Fibroblast of skin of scalp (primary cell): ENCODE data around the gene OR4D11.

Source experiments
- DNase-seq: peaks from one replicate; pipeline ENCODE4 v3.0.0-alpha.2; 2013

The OR4D11 gene

GRCh38 chr11:59550368-59550841, 47.0 kb downstream of the OR4D11 start:
- DNase-seq = peak; percentile 98

DNA sequence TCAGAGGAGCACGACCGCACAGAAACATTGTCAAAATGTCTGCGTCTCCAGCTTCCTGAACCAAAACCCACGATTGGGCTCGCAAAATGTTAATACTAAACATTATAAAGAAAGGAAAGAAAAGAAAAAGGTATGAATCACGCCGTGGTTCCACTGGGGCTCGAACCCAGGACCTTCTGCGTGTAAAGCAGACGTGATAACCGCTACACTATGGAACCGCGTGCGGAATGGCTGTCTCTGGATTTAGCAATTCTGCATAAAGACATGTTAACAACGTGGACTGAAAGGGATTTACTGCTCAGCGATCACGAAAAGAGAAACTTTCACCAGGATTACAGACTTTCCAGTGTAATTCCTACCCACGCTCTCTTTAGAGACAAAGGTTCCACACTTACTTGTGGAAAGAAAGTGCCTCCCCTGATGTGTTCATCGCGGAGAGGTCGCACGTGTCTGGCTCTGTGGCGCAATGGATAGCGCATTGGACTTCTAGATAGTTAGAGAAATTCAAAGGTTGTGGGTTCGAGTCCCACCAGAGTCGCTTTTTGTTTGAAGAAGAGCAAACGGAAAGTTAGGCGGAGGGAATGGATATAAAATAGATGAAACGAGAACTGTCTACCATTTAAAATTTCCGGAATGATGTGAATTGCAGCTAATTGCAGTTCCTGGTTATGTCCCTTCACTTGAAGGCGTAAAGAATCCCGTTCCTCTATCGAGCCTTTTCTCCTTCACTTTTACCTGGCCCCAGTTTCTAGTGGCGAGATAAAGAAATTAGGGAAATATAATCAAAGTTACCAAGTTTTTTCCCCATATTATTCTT, 47.7 kb downstream of the OR4D11 start:
- DNase-seq = peak; percentile 97

DNA sequence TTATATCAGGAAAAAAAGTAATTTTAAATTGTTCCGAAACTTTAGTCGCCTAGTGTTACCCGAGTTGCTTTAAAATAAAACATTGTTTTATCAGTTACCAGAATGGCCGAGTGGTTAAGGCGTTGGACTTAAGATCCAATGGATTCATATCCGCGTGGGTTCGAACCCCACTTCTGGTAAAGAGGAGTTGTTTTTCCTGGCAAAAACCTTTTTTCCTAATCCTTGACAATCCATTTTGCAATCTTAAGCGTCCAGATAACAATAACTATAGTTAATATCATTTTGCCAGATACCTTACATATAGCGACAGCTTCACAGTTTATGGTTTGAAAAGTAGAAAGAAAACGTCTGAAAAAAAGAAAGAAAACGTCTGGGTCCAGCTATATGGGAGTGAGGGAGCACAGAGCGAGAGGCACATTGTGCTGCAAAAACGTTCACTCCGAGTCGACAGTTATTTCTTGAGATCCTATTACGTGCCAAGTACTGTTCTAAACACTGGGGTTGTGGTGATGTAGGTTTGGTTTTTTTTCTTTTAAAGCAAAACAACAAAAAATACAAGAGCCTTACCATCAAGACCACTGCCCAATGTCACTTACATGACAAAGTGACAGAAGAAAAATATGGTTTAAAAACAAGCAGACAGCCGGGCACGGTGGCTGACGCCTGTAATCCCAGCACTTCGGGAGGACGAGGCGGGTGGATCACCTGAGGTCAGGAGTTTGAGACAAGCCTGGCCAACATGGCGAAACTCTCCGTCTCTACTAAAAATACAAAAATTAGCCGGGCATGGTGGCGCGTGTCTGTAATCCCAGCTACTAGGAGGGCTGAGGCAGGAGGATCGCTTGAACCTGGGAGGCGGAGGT, 48.5 kb downstream of the OR4D11 start:
- DNase-seq = peak; percentile 87

DNA sequence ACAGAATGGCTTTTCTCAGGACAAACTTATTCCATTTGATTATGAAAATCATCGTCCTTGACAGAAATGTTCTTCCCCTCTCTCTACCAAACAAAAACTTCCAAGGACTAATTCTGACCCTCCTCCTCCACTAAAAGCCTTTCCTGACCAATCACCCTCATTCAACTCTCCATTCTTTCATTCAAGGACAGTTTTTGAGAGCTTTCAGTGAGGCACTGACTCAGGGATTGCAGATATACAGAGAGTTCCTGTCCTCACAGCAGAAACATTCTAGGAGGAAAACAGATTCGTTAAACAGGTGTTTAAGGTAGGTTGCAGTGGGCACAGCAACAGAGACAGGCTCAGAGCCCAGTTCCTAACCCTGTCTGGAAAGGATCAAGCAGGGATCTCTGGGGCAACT, 49.5 kb downstream of the OR4D11 start:
- no peak for DNase-seq

- DNase-seq = no peak
Measured at GRCh38 chr11:59553323-59553722, 49.9 kb downstream of the OR4D11 start.
